Peyer's patch (tissue), 4 donors: ENCODE data around the gene IFT172. TPM values are rescaled to one million over a fixed set of nuclear protein-coding genes. Genes with fewer than 3 reads are reported as not detected.
"Not testable (repeated sequence)": the region's sequence is repeated elsewhere in the genome, so short reads cannot be mapped to it uniquely, and the experiment has no call there.

Experiments
- DNase-seq, 3 donors: peaks; one replicate each; pipeline ENCODE4 v3.0.0-alpha.2; 2017 to 2019
- H3K27ac ChIP-seq, 4 donors: fragments of 200-600 bp; sonication (generic); one replicate each; pipeline ENCODE4 v1.5.1; 2016 to 2019
- H3K27me3 ChIP-seq, 2 donors: fragments of 200-600 bp; sonication (generic); one replicate each; pipeline ENCODE4 v1.5.1; 2019
- H3K36me3 ChIP-seq, 3 donors: fragments of 200-600 bp; sonication (generic); one replicate each; pipeline ENCODE4 v1.5.1; 2016 to 2019
- H3K4me1 ChIP-seq, 4 donors: fragments of 200-600 bp; sonication (generic); one replicate each; pipeline ENCODE4 v1.5.1; 2016 to 2019
- H3K4me3 ChIP-seq, 4 donors: fragments of 200-600 bp; sonication (generic); 1 replicate in 3 of 4; 2 replicates in 1 of 4; pipeline ENCODE4 v1.5.1; 2016 to 2019; ENCODE audit warnings: mild to moderate bottlenecking in 1 of 4
- H3K9me3 ChIP-seq, 4 donors: fragments of 200-600 bp; sonication (generic); one replicate each; pipeline ENCODE4 v1.5.1; 2016 to 2019; ENCODE audit warnings: mild to moderate bottlenecking in 1 of 4
- CTCF ChIP-seq, 6 experiments: fragments of 450-650 bp in 4 of 6; fragments of 200-600 bp in 2 of 6; sonication (generic) in 1 of 6; IDR thresholded peaks; one replicate each; pipeline ENCODE4 v1.5.1; 2017 to 2019; ENCODE audit warnings: antibody characterized with exemption in 6 of 6, mild to moderate bottlenecking in 3 of 6, moderate library complexity in 1 of 6
- POLR2A ChIP-seq, 2 donors: fragments of 450-650 bp; IDR thresholded peaks; one replicate each; pipeline ENCODE4 v1.5.1; 2017; ENCODE audit warnings: antibody characterized with exemption in 2 of 2, mild to moderate bottlenecking in 2 of 2, moderate library complexity in 2 of 2
- total RNA-seq, 4 donors: library from RNA; depleted of rRNA; stranded (reverse); fragments of >200 nt; gene quantifications; one replicate each; pipeline ENCODE4 v1.1.0, GENCODE V29; 2016

Gene IFT172
- total RNA-seq, 4 donors from 2014 or later: 38.8 to 86.5 (median 65.3) TPM

DNA sequence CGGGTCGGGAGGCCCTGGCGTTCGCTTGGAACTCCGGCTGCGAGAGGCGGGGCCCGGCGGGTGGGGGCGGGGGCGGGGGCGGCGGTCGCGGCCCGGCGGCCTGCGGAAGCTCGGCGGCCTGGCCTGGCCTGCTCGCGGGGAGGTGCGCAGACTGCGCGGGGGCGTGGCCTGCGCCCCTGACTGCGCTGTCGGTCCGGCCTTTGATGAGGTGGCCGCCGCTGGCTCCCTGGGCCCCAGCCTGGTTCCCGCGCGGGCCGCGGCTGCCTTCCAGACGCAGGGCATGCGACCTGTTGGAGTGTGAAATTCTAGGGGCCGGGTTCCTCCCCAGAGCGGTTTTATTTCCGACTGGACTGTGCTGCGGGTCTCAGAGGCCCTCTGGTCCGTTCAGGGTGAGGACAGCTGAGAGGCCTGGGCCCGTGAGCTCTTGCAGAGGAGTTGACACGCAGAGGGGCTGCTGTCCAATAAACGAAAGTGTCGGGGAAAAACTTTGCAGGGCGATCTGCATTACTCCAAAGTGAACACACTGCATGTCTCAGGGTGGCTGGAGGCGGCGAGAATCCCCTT, 60.5 kb downstream of the IFT172 start:
- H3K27ac ChIP-seq: peak overlapping the region; percentile 95 to 100 (median 98)
- H3K4me3 ChIP-seq: peak overlapping the region; percentile 78 to 99 (median 86)
- no peaks in the 10 kb centered on the region for H3K27me3 ChIP-seq
- TF ChIP-seq CTCF (IDR thresholded peaks at IDR 0.05): peak in 1 of 6 experiments; percentile 12
- no peak for TF ChIP-seq POLR2A (IDR thresholded peaks at IDR 0.05)
- H3K4me1 ChIP-seq: peaks cover 0 to 34% (median 11%) of the 10 kb centered on the region in 4 donors
- peak; percentile 74 to 94 (median 92) for DNase-seq
- peaks cover 0 to 12% (median 0%) of the 10 kb centered on the region in 3 donors for H3K36me3 ChIP-seq
- no peaks in the 10 kb centered on the region for H3K9me3 ChIP-seq

DNA sequence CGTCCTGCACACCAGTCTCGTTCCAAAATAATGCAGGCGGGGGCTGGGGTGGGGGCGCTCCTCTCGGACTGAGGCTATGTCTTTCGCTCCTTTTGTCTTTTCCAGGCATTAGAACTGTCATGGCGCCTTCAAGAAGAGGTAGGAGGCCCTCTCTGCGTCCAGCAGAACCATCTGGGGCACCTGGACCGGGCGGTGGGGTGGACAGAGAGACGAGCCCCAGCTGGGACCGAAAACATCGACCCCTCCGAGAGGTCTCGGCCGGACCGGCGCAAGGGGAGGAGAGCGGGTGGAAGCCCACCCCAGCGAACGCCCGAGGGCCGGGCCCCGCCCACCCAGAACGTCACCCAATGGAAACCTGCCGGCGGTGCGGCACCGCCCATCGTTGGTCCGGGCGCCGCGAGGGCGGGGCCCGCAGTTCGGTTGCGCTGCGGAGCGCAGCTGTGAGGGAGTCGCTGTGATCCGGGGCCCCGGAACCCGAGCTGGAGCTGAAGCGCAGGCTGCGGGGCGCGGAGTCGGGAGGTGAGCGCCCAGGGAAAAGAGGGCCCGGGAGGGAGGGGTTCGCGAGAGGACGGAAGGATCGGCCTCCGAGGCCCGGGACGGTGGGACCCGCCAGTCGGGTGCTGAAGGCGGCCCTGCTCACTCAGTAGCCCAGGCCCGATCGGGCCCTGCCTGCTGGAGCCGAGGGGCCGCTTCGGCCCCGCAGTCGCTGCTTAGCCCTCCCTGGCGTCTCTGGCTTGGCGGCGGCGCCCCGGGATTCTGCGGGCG, 61.1 kb downstream of the IFT172 start, which contains the start of gene NRBP1:
NRBP1 (plus strand) TSS at position 419 of the 765 bp plus-strand sequence. CDS start 4,643 bp downstream, outside the sequence.
- Histone ChIP-seq H3K4me1 (peaks cover 0 to 34% (median 11%) of the 10 kb centered on the region in 4 donors), H3K27ac (peak within 1 kb of the TSS; percentile 95 to 100 (median 98)), H3K27me3 (no peaks in the 10 kb centered on the region), H3K9me3 (no peaks in the 10 kb centered on the region), H3K36me3 (peaks cover 0 to 5% (median 0%) of the 10 kb centered on the region in 3 donors), H3K4me3 (peak within 1 kb of the TSS; percentile 78 to 99 (median 86))
- TF ChIP-seq CTCF (IDR thresholded peaks at IDR 0.05): peak in 1 of 6 experiments; percentile 8
- TF ChIP-seq POLR2A (IDR thresholded peaks at IDR 0.05): peak; percentile 96 to 97
- peak; percentile 89 to 97 (median 96) for DNase-seq

- TF ChIP-seq POLR2A (IDR thresholded peaks at IDR 0.05) (no peak), CTCF (IDR thresholded peaks at IDR 0.05) (no peak)
- peak overlapping the region; percentile 78 to 99 (median 86) for H3K4me3 ChIP-seq
- peak overlapping the region; percentile 95 to 100 (median 98) for H3K27ac ChIP-seq
- H3K36me3 ChIP-seq: no peaks in the 10 kb centered on the region
- H3K27me3 ChIP-seq: no peaks in the 10 kb centered on the region
- H3K9me3 ChIP-seq: no peaks in the 10 kb centered on the region
- no peak for DNase-seq
- H3K4me1 ChIP-seq: peaks cover 0 to 34% (median 11%) of the 10 kb centered on the region in 4 donors
These were observed 61.7 kb downstream of the IFT172 start for GRCh38 chr2:27427863-27428212.

DNA sequence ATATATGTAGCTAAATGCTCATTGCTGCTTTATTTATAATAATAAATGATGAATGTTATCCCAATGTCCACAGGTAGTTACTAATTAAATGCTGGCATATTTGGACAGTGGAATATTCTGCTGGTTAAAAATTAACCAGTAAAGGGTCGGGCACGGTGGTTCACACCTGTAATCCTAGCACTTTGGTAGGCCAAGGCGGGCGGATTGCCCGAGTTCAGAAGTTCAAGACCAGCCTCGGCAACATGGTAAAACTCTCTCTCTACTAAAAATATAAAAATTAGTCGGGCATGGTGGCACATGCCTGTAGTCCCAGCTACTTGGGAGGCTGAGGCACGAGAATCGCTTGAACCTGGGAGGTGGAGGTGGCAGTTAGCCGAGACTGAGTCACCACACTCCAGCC, 64.5 kb downstream of the IFT172 start:
- not testable (repeated sequence) for H3K27me3 ChIP-seq, DNase-seq, H3K27ac ChIP-seq, H3K4me3 ChIP-seq, H3K36me3 ChIP-seq, H3K9me3 ChIP-seq
- peaks cover 0 to 15% (median 3%) of the 10 kb centered on the region in 4 donors for H3K4me1 ChIP-seq

- no peaks in the 10 kb centered on the region for H3K27me3 ChIP-seq
- no peaks in the 10 kb centered on the region for H3K36me3 ChIP-seq
- no peak overlapping the region for H3K4me3 ChIP-seq
- peaks cover 0 to 9% (median 0%) of the 10 kb centered on the region in 4 donors for H3K4me1 ChIP-seq
- no peaks in the 10 kb centered on the region for H3K9me3 ChIP-seq
- H3K27ac ChIP-seq: no peak overlapping the region
- DNase-seq: no peak
- TF ChIP-seq POLR2A (IDR thresholded peaks at IDR 0.05) (no peak), CTCF (IDR thresholded peaks at IDR 0.05) (no peak)
These were observed 66.6 kb downstream of the IFT172 start for GRCh38 chr2:27422958-27423357.

- no peak overlapping the region for H3K4me3 ChIP-seq
- no peaks in the 10 kb centered on the region for H3K9me3 ChIP-seq
- peaks cover 0 to 4% (median 0%) of the 10 kb centered on the region in 4 donors for H3K4me1 ChIP-seq
- DNase-seq: no peak
- H3K36me3 ChIP-seq: no peaks in the 10 kb centered on the region
- TF ChIP-seq POLR2A (IDR thresholded peaks at IDR 0.05) (no peak), CTCF (IDR thresholded peaks at IDR 0.05) (no peak)
- H3K27ac ChIP-seq: no peak overlapping the region
- H3K27me3 ChIP-seq: no peaks in the 10 kb centered on the region
These were observed 67.8 kb downstream of the IFT172 start for GRCh38 chr2:27421660-27422250.
